HEK293 (cell line): ENCODE data around the gene TTN.

Experiments used
- CTCF ChIA-PET: fragments of 350-600 bp; formaldehyde crosslinking; extraction: SDS; loops from one replicate; lab custom pipeline; 2021; ENCODE audit warnings: antibody characterized with exemption; lab: Yijun Ruan, JAX
- POLR2A ChIA-PET: fragments of 300-600 bp; formaldehyde crosslinking; extraction: SDS; loops from one replicate; lab custom pipeline; 2020; ENCODE audit warnings: antibody characterized with exemption, inconsistent platforms; lab: Yijun Ruan, JAX
- H3K27ac ChIP-seq: fragments of 200-500 bp; sonication (Bioruptor generic); 2 replicates; pipeline ENCODE4 v1.5.1; 2014; ENCODE audit warnings: low read depth, low read length, control low read depth, inconsistent platforms; ENCODE audit errors: extremely low read depth
- H3K36me3 ChIP-seq, 2 experiments: fragments of 200-500 bp in 1 of 2; sonication (Bioruptor generic) in 1 of 2; 1 replicate in 1 of 2; 2 replicates in 1 of 2; pipeline ENCODE4 v1.5.1; 2014 to 2017; ENCODE audit warnings: inconsistent platforms in 2 of 2, low read length in 2 of 2; ENCODE audit not compliant: control insufficient read depth in 2 of 2, insufficient read depth in 1 of 2
- H3K4me1 ChIP-seq: fragments of 200-500 bp; sonication (Bioruptor generic); 2 replicates; pipeline ENCODE4 v1.5.1; 2014; ENCODE audit warnings: mild to moderate bottlenecking, low read length, inconsistent platforms; ENCODE audit not compliant: control insufficient read depth, insufficient read depth
- H3K4me3 ChIP-seq: 2 replicates; pipeline ENCODE4 v1.5.1; 2011; ENCODE audit warnings: low read depth, mild to moderate bottlenecking, control low read depth, low read length, moderate library complexity
- H3K9me3 ChIP-seq: fragments of 200-500 bp; sonication (Bioruptor generic); 2 replicates; pipeline ENCODE4 v1.5.1; 2014; ENCODE audit warnings: low read depth, low read length, inconsistent platforms; ENCODE audit not compliant: control insufficient read depth, insufficient read depth
- FEZF1 ChIP-seq: fragments of 450-650 bp; formaldehyde crosslinking; IDR thresholded peaks from 2 replicates; pipeline ENCODE4 v1.5.1; 2016; ENCODE audit warnings: missing biosample characterization, missing genetic modification characterization
- HOXA7 ChIP-seq: sonication (generic); formaldehyde crosslinking; IDR thresholded peaks from 2 replicates; pipeline ENCODE4 v1.8.1; 2022; ENCODE audit warnings: missing genetic modification reagents, borderline replicate concordance
- HOXD13 ChIP-seq: sonication (generic); formaldehyde crosslinking; IDR thresholded peaks from 2 replicates; pipeline ENCODE4 v1.8.0; 2022; ENCODE audit warnings: missing genetic modification reagents, borderline replicate concordance
- PATZ1 ChIP-seq: fragments of 450-650 bp; formaldehyde crosslinking; IDR thresholded peaks from 2 replicates; pipeline ENCODE4 v1.5.1; 2016; ENCODE audit warnings: missing biosample characterization, missing genetic modification characterization
- PBX3 ChIP-seq: sonication (generic); formaldehyde crosslinking; IDR thresholded peaks from 2 replicates; pipeline ENCODE4 v1.8.1; 2022; ENCODE audit warnings: mild to moderate bottlenecking, moderate library complexity, missing genetic modification reagents
- ZNF174 ChIP-seq: fragments of 450-650 bp; formaldehyde crosslinking; IDR thresholded peaks from 2 replicates; pipeline ENCODE4 v1.5.0; 2017; ENCODE audit warnings: missing biosample characterization, mild to moderate bottlenecking, missing genetic modification characterization
- ZNF2 ChIP-seq: fragments of 450-650 bp; formaldehyde crosslinking; IDR thresholded peaks from 2 replicates; pipeline ENCODE4 v1.5.1; 2016; ENCODE audit warnings: missing biosample characterization, missing genetic modification characterization
- ZNF529 ChIP-seq: fragments of 450-650 bp; formaldehyde crosslinking; IDR thresholded peaks from 2 replicates; pipeline ENCODE4 v1.5.1; 2017; ENCODE audit warnings: missing genetic modification characterization, missing biosample characterization; ENCODE audit not compliant: insufficient replicate concordance
- ZNF580 ChIP-seq: fragments of 450-650 bp; formaldehyde crosslinking; IDR thresholded peaks from 2 replicates; pipeline ENCODE4 v1.5.1; 2016; ENCODE audit warnings: missing biosample characterization, missing genetic modification characterization
- ZNF701 ChIP-seq: fragments of 450-650 bp; formaldehyde crosslinking; IDR thresholded peaks from 2 replicates; pipeline ENCODE4 v1.5.1; 2016; ENCODE audit warnings: missing biosample characterization, missing genetic modification characterization
- ZNF792 ChIP-seq: fragments of 450-650 bp; formaldehyde crosslinking; IDR thresholded peaks from 2 replicates; pipeline ENCODE4 v1.5.1; 2016; ENCODE audit warnings: missing biosample characterization, missing genetic modification characterization
- ZSCAN30 ChIP-seq: fragments of 450-650 bp; IDR thresholded peaks from 2 replicates; pipeline ENCODE4 v1.5.1; 2018; ENCODE audit warnings: missing biosample characterization, mild to moderate bottlenecking, missing genetic modification characterization, moderate library complexity
- TF ChIP-seq, protein P1 (sequence below): fragments of 450-650 bp; formaldehyde crosslinking; IDR thresholded peaks from 2 replicates; pipeline ENCODE4 v1.5.1; 2016; ENCODE audit warnings: missing biosample characterization, missing genetic modification characterization
- TF ChIP-seq, protein P2 (sequence below): fragments of 450-650 bp; formaldehyde crosslinking; IDR thresholded peaks from 2 replicates; pipeline ENCODE4 v1.5.1; 2016; ENCODE audit warnings: missing biosample characterization, missing genetic modification characterization
- TF ChIP-seq, protein P3 (sequence below): fragments of 450-650 bp; IDR thresholded peaks from 2 replicates; pipeline ENCODE4 v1.5.1; 2018; ENCODE audit warnings: missing biosample characterization, mild to moderate bottlenecking, missing genetic modification characterization
- TF ChIP-seq, protein P4 (sequence below): fragments of 450-650 bp; formaldehyde crosslinking; IDR thresholded peaks from 2 replicates; pipeline ENCODE4 v1.5.1; 2016; ENCODE audit warnings: missing biosample characterization, missing genetic modification characterization, borderline replicate concordance

Gene TTN

GRCh38 chr2:178644919-178645318 lies 162.3 kb downstream of the TTN start:
- POLR2A ChIA-PET = no interaction called here
- H3K36me3 ChIP-seq = no peaks in the 10 kb centered on the region
- H3K9me3 ChIP-seq = no peaks in the 10 kb centered on the region
- TF ChIP-seq PATZ1 = no peak
- TF ChIP-seq, protein P1, sequence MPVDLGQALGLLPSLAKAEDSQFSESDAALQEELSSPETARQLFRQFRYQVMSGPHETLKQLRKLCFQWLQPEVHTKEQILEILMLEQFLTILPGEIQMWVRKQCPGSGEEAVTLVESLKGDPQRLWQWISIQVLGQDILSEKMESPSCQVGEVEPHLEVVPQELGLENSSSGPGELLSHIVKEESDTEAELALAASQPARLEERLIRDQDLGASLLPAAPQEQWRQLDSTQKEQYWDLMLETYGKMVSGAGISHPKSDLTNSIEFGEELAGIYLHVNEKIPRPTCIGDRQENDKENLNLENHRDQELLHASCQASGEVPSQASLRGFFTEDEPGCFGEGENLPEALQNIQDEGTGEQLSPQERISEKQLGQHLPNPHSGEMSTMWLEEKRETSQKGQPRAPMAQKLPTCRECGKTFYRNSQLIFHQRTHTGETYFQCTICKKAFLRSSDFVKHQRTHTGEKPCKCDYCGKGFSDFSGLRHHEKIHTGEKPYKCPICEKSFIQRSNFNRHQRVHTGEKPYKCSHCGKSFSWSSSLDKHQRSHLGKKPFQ = no peak
- no peak for TF ChIP-seq PBX3 (CRISPR knock-in tag)
- no peak for TF ChIP-seq HOXA7 (CRISPR knock-in tag)
- CTCF ChIA-PET = interaction anchor here (1.2 kb wide), 1 partner anchor 8 kb away, joined by 5 read pairs; no protein-coding TSS in a partner anchor
- H3K27ac ChIP-seq = no peak overlapping the region
- H3K4me1 ChIP-seq = no peaks in the 10 kb centered on the region
- H3K4me3 ChIP-seq = no peak overlapping the region

GRCh38 chr2:178641498-178641897 lies 165.7 kb downstream of the TTN start:
- Histone ChIP-seq H3K4me3 (no peak overlapping the region), H3K4me1 (no peaks in the 10 kb centered on the region), H3K36me3 (no peaks in the 10 kb centered on the region), H3K27ac (no peak overlapping the region), H3K9me3 (no peaks in the 10 kb centered on the region)
- CTCF ChIA-PET = interaction anchor here (0.6 kb wide), 1 partner anchor 39 kb away, joined by 3 read pairs; no protein-coding TSS in a partner anchor
- TF ChIP-seq ZNF580 (no peak), ZNF701 (no peak), ZNF2 (tag by site-specific recombination) (no peak), FEZF1 (no peak), ZSCAN30 (no peak), ZNF792 (no peak), ZNF529 (tag by site-specific recombination) (no peak)
- TF ChIP-seq, protein P2, sequence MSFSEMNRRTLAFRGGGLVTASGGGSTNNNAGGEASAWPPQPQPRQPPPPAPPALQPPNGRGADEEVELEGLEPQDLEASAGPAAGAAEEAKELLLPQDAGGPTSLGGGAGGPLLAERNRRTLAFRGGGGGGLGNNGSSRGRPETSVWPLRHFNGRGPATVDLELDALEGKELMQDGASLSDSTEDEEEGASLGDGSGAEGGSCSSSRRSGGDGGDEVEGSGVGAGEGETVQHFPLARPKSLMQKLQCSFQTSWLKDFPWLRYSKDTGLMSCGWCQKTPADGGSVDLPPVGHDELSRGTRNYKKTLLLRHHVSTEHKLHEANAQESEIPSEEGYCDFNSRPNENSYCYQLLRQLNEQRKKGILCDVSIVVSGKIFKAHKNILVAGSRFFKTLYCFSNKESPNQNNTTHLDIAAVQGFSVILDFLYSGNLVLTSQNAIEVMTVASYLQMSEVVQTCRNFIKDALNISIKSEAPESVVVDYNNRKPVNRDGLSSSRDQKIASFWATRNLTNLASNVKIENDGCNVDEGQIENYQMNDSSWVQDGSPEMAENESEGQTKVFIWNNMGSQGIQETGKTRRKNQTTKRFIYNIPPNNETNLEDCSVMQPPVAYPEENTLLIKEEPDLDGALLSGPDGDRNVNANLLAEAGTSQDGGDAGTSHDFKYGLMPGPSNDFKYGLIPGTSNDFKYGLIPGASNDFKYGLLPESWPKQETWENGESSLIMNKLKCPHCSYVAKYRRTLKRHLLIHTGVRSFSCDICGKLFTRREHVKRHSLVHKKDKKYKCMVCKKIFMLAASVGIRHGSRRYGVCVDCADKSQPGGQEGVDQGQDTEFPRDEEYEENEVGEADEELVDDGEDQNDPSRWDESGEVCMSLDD (tag by site-specific recombination) = no peak
- POLR2A ChIA-PET = no interaction called here

DNA sequence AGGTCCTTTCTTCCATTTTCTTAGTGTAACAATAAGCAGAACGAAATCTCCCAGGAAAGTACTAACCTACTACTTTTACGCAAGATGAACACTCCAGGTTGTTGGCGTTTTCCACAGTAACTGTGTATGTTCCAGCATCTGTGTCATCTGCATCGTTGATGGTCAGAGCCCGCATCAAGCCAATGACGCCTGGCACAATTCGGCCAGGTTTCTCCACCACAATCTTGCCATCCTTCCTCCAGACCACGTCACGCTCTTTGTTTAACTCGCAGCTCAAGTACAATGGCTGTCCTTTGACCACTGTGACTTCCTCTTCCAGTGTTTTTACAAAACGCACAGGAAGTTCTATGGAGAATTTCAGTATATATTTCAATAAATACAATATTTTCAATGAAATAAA lies 171.3 kb downstream of the TTN start:
- CTCF ChIA-PET = interaction anchor here (1.0 kb wide), 1 partner anchor 9 kb away, joined by 5 read pairs; no protein-coding TSS in a partner anchor
- Histone ChIP-seq H3K27ac (no peak overlapping the region), H3K36me3 (no peaks in the 10 kb centered on the region), H3K9me3 (no peaks in the 10 kb centered on the region), H3K4me1 (no peaks in the 10 kb centered on the region), H3K4me3 (no peak overlapping the region)
- POLR2A ChIA-PET = no interaction called here
- TF ChIP-seq, protein P3, sequence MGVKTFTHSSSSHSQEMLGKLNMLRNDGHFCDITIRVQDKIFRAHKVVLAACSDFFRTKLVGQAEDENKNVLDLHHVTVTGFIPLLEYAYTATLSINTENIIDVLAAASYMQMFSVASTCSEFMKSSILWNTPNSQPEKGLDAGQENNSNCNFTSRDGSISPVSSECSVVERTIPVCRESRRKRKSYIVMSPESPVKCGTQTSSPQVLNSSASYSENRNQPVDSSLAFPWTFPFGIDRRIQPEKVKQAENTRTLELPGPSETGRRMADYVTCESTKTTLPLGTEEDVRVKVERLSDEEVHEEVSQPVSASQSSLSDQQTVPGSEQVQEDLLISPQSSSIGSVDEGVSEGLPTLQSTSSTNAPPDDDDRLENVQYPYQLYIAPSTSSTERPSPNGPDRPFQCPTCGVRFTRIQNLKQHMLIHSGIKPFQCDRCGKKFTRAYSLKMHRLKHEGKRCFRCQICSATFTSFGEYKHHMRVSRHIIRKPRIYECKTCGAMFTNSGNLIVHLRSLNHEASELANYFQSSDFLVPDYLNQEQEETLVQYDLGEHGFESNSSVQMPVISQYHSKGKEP = no peak
- TF ChIP-seq HOXD13 (CRISPR knock-in tag) (no peak), ZNF174 (tag by site-specific recombination) (no peak)
- TF ChIP-seq, protein P4, sequence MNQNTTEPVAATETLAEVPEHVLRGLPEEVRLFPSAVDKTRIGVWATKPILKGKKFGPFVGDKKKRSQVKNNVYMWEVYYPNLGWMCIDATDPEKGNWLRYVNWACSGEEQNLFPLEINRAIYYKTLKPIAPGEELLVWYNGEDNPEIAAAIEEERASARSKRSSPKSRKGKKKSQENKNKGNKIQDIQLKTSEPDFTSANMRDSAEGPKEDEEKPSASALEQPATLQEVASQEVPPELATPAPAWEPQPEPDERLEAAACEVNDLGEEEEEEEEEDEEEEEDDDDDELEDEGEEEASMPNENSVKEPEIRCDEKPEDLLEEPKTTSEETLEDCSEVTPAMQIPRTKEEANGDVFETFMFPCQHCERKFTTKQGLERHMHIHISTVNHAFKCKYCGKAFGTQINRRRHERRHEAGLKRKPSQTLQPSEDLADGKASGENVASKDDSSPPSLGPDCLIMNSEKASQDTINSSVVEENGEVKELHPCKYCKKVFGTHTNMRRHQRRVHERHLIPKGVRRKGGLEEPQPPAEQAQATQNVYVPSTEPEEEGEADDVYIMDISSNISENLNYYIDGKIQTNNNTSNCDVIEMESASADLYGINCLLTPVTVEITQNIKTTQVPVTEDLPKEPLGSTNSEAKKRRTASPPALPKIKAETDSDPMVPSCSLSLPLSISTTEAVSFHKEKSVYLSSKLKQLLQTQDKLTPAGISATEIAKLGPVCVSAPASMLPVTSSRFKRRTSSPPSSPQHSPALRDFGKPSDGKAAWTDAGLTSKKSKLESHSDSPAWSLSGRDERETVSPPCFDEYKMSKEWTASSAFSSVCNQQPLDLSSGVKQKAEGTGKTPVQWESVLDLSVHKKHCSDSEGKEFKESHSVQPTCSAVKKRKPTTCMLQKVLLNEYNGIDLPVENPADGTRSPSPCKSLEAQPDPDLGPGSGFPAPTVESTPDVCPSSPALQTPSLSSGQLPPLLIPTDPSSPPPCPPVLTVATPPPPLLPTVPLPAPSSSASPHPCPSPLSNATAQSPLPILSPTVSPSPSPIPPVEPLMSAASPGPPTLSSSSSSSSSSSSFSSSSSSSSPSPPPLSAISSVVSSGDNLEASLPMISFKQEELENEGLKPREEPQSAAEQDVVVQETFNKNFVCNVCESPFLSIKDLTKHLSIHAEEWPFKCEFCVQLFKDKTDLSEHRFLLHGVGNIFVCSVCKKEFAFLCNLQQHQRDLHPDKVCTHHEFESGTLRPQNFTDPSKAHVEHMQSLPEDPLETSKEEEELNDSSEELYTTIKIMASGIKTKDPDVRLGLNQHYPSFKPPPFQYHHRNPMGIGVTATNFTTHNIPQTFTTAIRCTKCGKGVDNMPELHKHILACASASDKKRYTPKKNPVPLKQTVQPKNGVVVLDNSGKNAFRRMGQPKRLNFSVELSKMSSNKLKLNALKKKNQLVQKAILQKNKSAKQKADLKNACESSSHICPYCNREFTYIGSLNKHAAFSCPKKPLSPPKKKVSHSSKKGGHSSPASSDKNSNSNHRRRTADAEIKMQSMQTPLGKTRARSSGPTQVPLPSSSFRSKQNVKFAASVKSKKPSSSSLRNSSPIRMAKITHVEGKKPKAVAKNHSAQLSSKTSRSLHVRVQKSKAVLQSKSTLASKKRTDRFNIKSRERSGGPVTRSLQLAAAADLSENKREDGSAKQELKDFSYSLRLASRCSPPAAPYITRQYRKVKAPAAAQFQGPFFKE = no peak
